HG02852 (cell line): Measurements from ENCODE around the gene OAF.

ENCODE experiments used
- ATAC-seq: cut with Tn5 transposase; IDR thresholded peaks from one replicate; pipeline ENCODE4 v1.9.1; 2021; ENCODE audit warnings: mild to moderate bottlenecking, moderate library complexity; ENCODE audit not compliant: unreplicated experiment

Gene OAF

GRCh38 chr11:120183701-120184141, 27.1 kb upstream of the OAF start:
- ATAC-seq: no peak

GRCh38 chr11:120184371-120184945, 26.4 kb upstream of the OAF start:
- no peak for ATAC-seq

- no peak for ATAC-seq
Measured at GRCh38 chr11:120184946-120185705, 25.7 kb upstream of the OAF start.

GRCh38 chr11:120185706-120186455, 25.0 kb upstream of the OAF start:
- ATAC-seq: no peak

DNA sequence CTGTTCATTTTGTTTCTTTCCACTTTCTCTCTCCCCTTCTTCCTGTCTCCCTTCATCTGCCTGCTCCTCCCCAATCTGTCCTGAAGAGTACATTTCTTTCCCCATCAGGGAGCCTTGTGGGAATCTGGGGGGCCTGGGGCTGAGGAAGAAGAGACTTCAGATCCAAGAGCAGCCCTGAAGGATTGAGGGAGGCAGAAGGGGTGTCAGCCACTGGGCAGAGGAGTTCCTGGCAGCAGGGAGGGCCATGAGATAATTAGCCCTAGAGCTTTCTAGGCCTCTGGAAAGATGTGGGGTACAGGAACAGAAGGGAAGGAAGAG, 24.4 kb upstream of the OAF start:
- no peak for ATAC-seq

DNA sequence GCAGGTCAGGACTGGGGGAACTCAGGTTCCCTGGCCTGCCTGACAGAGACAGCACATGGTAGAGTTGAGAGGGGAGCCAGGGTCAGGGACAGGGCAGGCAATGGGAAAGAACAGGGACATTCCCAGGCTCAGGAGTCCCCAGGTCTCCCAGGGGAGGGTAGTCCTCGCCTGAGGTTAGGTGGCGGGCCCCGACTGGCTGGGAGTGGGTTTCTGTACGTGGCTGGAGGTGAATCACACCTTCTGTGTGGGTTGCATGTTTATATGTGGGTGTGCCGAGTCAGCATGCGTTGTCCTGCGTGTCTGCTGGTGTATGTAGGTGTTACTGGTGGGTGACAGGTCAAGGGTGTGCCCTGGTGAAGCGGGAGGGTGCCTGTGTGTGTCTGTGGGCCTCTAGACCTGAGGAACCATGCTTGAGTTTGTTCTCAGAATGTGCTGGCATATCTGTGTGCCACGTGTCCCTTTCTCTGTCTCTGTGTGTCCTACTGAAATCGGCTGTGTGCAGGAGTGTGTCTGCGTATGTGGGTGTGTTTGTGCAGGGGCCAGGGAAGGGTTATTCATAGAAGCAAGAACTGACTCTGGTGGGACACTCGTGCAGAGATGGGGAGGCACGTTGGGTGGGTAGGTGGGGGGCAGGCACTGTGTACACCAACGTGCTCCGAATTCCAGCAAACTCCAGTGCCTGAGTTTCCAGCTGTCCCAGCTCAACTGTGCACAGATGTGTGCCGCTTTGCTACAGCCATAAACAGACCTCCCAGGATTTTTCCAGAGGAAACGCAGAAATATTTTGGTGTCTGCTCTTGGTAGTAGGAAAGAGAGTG, 23.8 kb upstream of the OAF start:
- no peak for ATAC-seq

GRCh38 chr11:120188371-120188770, 22.5 kb upstream of the OAF start:
- ATAC-seq: no peak

DNA sequence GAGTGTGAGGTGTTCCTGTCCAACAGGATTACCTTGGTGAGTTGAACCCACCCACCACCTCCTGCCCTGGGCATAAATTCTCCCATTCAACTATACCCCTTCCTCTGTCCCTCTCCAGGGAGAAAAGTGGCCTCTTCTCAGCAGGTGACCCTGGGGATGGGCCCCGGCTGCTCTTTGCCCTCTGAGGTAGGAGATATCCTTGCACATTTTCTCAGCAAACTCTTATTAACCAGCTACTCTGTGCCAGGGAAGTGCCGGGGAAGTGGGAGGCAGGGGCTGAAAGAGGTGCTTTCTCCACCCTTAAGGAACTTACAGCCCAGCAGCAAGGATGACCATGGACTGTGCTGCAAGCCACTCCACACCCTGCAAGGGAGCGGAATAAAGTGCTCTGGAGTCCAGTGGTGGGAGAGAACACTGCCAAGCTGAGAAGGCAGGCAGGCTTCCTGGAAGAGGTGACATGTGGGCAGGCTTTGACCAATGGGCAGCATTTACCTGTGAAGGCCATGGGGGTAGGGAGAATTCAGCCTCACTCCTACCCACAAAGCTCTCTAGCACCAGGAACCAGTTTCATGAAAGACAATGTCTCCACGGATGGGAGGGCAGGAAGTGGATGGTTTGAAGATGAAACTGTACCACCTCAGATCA, 21.9 kb upstream of the OAF start:
- ATAC-seq: no peak

GRCh38 chr11:120191058-120191457, 19.8 kb upstream of the OAF start:
- no peak for ATAC-seq

GRCh38 chr11:120192831-120193625, 17.8 kb upstream of the OAF start:
- ATAC-seq: no peak

- no peak for ATAC-seq
Measured at GRCh38 chr11:120194166-120194565, 16.7 kb upstream of the OAF start.

DNA sequence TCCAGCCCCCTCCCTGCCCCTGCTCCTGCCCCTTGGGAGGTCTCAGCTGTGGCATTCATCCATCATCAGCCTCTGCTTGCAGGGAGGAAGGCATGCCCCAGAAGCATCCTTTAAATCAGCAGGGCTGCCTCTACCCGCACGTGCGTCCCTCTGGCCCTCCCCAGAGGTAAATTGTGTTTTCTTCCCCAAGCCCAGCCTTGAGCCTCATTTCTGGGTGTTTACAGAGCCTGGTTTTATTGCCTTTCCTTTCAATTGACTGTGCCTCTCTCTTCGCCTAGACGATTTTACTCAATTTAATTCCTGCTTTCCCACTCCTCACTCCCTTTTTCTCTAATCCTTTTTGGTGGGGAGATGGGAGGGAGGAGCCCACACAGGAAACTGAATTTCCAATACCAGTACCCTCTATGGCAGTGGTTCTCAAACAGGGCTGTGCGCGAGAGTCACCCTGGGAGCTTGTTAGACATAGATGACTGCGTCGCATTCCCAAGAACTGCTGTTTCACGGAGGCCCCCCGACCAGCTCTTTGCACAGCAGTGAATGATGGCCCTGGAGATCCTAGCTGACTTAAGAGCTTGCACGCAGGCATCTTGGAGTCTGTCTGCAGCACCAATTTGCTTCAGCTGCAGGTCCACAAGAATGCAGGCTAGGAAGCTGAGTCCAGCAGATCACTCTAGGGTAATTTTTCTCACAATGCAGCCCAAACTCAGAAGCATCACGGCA, 15.1 kb upstream of the OAF start:
- ATAC-seq: no peak

DNA sequence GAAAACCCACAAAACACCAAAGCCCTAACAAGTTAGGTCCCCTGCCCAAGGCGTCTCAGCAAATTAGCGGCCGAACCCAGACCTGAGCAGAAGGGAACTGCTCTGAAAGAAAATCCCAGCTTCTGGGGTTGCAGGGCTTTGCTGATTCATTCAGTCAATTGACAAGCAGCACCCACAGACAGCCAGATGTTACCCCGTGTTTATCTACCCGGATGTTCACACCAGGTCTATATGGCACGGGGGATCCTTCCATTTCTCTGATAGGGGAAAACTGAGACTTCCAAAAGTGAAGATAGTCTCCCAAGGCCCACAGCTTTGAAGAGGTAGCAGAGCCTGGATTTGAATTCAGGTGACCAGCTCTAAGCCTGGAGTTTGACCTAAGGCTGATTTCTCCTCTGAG, 14.0 kb upstream of the OAF start:
- no peak for ATAC-seq

DNA sequence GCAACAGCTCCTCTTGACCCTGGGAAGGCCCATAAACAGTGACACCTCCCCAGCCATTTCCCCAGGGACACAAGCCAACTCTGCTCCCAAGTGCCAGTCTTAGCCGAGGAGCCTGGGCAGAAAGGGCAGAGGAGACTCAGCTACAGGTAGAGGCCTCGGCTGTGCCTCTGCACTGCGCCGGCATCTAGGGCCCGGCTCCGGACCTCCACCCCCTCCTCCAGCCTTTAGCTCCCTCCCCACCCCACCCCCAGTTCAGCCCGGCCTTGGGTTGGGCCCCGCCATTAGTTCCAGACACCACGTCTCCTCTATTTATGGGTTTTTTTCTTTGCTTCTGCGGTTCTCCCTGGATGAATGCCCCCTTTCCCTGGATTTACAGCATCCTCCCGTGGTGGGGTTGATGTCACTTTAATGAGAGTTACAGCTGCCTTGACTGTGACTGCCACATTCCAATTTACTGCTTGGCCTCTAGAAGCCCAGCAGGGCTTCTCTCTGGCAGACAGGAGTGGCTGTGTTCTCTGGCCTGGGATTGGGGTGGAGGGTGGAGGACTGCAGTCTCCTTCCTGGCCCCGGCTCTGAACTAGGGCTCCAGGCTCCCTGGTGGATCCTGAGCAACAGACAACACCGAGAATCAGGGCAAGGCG, 13.5 kb upstream of the OAF start:
- no peak for ATAC-seq

DNA sequence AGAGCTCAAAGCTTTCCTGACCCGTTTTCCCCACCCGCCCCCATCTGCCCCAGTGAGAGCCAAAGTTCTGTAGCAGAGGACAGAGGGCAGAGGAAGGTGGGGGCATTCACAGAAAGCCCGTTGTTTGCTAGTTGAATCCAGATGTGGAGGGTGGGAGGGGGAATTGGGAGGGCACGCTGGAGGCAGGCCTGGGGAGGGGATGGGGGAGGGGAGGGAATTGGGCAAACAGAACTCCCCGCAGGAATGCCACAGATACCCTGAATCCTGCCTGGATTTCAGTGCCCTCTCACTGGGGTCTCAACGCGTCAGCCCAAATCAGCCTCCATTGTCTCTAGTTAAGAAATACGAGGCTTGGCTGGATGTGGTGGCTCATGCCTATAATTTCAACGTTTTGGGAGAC, 12.9 kb upstream of the OAF start:
- no peak for ATAC-seq

DNA sequence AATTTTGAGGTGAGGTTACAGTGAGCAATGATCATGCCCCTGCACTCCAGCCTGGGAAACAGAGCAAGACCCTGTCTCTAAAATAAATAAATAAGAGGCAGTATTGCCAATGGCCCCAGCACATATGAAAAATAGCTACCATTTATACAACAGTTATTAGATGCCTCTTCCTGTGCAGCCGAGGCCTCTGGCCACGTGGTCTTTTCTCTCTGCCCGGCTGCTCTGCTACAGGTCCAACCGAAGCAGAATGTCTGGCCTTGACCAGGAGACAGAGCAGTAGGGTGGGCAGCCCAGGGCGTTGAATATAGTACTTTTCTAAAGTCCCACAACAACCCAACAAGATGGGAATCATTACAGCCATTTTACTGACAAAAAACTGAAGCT, 12.4 kb upstream of the OAF start:
- no peak for ATAC-seq

DNA sequence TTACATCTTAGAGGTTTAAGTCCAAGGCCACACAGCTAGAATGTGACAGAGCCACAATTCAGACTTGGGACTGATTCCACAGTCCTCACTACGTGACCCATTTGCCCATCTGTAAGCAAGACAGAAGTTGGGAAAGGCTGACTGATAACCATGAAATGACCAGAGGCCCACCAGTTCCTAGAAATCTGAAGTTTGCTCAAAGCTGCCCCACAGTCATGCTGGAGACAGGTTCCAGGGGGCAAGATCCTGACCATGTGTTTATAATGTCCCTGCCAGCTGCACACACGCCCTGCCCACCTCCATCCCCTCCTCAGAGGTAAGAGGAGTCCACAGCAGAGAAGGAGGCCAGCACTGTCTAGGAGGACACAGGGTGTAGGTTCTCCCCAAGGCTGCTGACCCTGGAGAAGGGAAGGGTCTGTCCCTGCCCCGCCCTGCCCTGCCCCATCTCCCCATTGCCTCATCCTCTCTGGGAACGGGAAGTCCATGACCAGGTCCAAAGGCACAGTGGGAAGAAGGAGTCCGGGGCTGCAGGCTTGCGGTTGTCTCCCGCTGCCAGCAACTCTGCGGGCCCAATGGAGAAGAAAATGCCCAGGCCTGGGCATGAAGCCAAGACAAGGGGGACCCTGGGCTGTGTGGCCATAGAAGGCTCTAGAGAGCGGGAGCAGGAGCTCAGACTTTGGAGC, 11.9 kb upstream of the OAF start:
- no peak for ATAC-seq

DNA sequence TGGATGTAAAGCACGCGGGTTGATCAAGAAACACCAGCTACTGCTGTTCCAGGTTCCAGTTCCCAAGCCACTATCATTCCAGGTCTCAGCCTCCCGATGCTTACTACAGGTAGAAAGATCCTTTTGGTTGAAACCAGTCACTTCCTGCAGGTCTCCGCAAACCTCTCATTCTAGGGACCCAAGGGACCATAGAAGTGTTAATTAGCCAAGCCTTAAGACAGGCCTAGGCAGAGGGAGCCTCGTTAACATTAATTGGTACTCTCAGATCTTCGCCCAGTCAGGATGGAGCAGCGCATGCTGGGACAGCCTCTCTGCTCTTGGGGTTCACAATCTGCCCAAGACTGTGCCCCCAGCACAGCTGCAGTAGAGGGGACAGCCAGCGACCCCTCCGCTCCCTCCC, 11.2 kb upstream of the OAF start:
- no peak for ATAC-seq
